Inferior parietal cortex (tissue), 1 donor: ENCODE results near the gene TVP23A.
"Not testable (repeated sequence)": the region's sequence is repeated elsewhere in the genome, so short reads cannot be mapped to it uniquely, and the experiment has no call there.

Experiments used
- DNase-seq: peaks from one replicate; pipeline ENCODE4 v3.0.0-alpha.2; 2016; ENCODE audit errors: extremely low spot score

TVP23A gene

GRCh38 chr16:10835281-10835931, 16.8 kb upstream of the TVP23A start:
- no peak for DNase-seq

- DNase-seq, result no peak
Observed at GRCh38 chr16:10834766-10835165, 16.2 kb upstream of the TVP23A start.

GRCh38 chr16:10834130-10834529, 15.5 kb upstream of the TVP23A start:
- DNase-seq, result no peak

- DNase-seq, result no peak
Observed at GRCh38 chr16:10833271-10833670, 14.7 kb upstream of the TVP23A start.

GRCh38 chr16:10831894-10832886, 13.6 kb upstream of the TVP23A start:
- no peak for DNase-seq

- not testable (repeated sequence) for DNase-seq
Observed at GRCh38 chr16:10830240-10830639, 11.6 kb upstream of the TVP23A start.

- DNase-seq, result not testable (repeated sequence)
Observed at GRCh38 chr16:10829390-10830098, 10.9 kb upstream of the TVP23A start.

- peak; percentile 64 for DNase-seq
Observed at GRCh38 chr16:10828851-10829366, 10.3 kb upstream of the TVP23A start.

- DNase-seq, result no peak
Observed at GRCh38 chr16:10827691-10828341, 9.2 kb upstream of the TVP23A start.

- DNase-seq, result no peak
Observed at GRCh38 chr16:10824111-10824893, 5.7 kb upstream of the TVP23A start.

GRCh38 chr16:10822702-10823101, 4.1 kb upstream of the TVP23A start:
- no peak for DNase-seq

- no peak for DNase-seq
Observed at GRCh38 chr16:10820546-10820945, 2.0 kb upstream of the TVP23A start.

- DNase-seq, result no peak
Observed at GRCh38 chr16:10817514-10817913, 1.1 kb downstream of the TVP23A start.

- DNase-seq, result no peak
Observed at GRCh38 chr16:10813099-10813455, 5.5 kb downstream of the TVP23A start.

- DNase-seq, result no peak
Observed at GRCh38 chr16:10812312-10813098, 6.1 kb downstream of the TVP23A start.

GRCh38 chr16:10809706-10810105, 8.9 kb downstream of the TVP23A start:
- DNase-seq, result no peak

GRCh38 chr16:10808850-10809249, 9.7 kb downstream of the TVP23A start:
- DNase-seq, result no peak

GRCh38 chr16:10808218-10808617, 10.4 kb downstream of the TVP23A start:
- no peak for DNase-seq

- DNase-seq, result no peak
Observed at GRCh38 chr16:10806698-10807097, 11.9 kb downstream of the TVP23A start.

- DNase-seq, result no peak
Observed at GRCh38 chr16:10805334-10805733, 13.3 kb downstream of the TVP23A start.
